ENCODE data around the gene VPS37B.

GRCh38 chr12:122875590-122876220, 20.2 kb downstream of the VPS37B start:
- TF ChIP-seq CTCF (IDR thresholded peaks at IDR 0.05; ENCODE audit: extremely low read depth in 1 of 2, insufficient read depth in 1 of 2, low read depth in 1 of 2, low read length in 2 of 2) (no peak), EZH2 (IDR thresholded peaks at IDR 0.05; ENCODE audit: borderline replicate concordance, low read depth, low read length, severe bottlenecking) (no peak), MAX (IDR thresholded peaks at IDR 0.05; ENCODE audit: insufficient read depth, insufficient read length) (no peak), POLR2A (IDR thresholded peaks at IDR 0.05; ENCODE audit: low read depth, low read length) (no peak), GATA2 (IDR thresholded peaks at IDR 0.05; ENCODE audit: insufficient read depth, insufficient read length, low read depth, low read length) (no peak), JUN (IDR thresholded peaks at IDR 0.05; ENCODE audit: borderline replicate concordance, insufficient read depth, insufficient read length, low read depth) (no peak)
